NCI-H2029 (cell line): ENCODE data around the gene BAHD1.

Experiments
- DNase-seq: peaks from one replicate; lab custom pipeline; 2025; lab: John Stamatoyannopoulos, UW

BAHD1 gene

GRCh38 chr15:40424483-40425115 lies 16.2 kb upstream of the BAHD1 start:
- no peak for DNase-seq

- DNase-seq: no peak
These were observed 15.1 kb upstream of the BAHD1 start for GRCh38 chr15:40425681-40426080.

GRCh38 chr15:40427188-40427587 lies 13.6 kb upstream of the BAHD1 start:
- DNase-seq: no peak

GRCh38 chr15:40428185-40428584 lies 12.6 kb upstream of the BAHD1 start:
- no peak for DNase-seq

GRCh38 chr15:40429068-40429710 lies 11.6 kb upstream of the BAHD1 start:
- DNase-seq: no peak

GRCh38 chr15:40430271-40430805 lies 10.4 kb upstream of the BAHD1 start:
- DNase-seq: no peak

- no peak for DNase-seq
These were observed 5.6 kb upstream of the BAHD1 start for GRCh38 chr15:40435023-40435709.

- no peak for DNase-seq
These were observed 5.1 kb upstream of the BAHD1 start for GRCh38 chr15:40435710-40436089.

GRCh38 chr15:40436116-40436891 lies 4.4 kb upstream of the BAHD1 start:
- no peak for DNase-seq

GRCh38 chr15:40436892-40437751 lies 3.6 kb upstream of the BAHD1 start:
- no peak for DNase-seq

- DNase-seq: no peak
These were observed 2.7 kb upstream of the BAHD1 start for GRCh38 chr15:40437752-40438687.

GRCh38 chr15:40438712-40439111 lies 2.0 kb upstream of the BAHD1 start:
- no peak for DNase-seq

GRCh38 chr15:40439461-40439959 lies 1.2 kb upstream of the BAHD1 start:
- DNase-seq: no peak

- DNase-seq: no peak
These were observed 602 bp upstream of the BAHD1 start for GRCh38 chr15:40439960-40440742.

GRCh38 chr15:40441565-40442531 lies 1.1 kb downstream of the BAHD1 start:
- no peak for DNase-seq

- DNase-seq: no peak
These were observed 2.5 kb downstream of the BAHD1 start for GRCh38 chr15:40443255-40443654.

GRCh38 chr15:40443846-40444245 lies 3.1 kb downstream of the BAHD1 start:
- DNase-seq: no peak

- no peak for DNase-seq
These were observed 4.0 kb downstream of the BAHD1 start for GRCh38 chr15:40444736-40445135.
